Ascending aorta (tissue), 2 donors: ENCODE results near the gene CALN1. TPM values are rescaled to one million over a fixed set of nuclear protein-coding genes. Genes with fewer than 3 reads are reported as not detected.

Experiments used
- DNase-seq, 2 donors: peaks; one replicate each; pipeline ENCODE4 v3.0.0-alpha.2; 2019; ENCODE audit warnings: low spot score in 2 of 2
- H3K27ac ChIP-seq, 2 donors: fragments of 200-600 bp; sonication (generic); one replicate each; pipeline ENCODE4 v1.5.1; 2016 to 2017; ENCODE audit warnings: mild to moderate bottlenecking in 1 of 2
- H3K27me3 ChIP-seq: fragments of 200-600 bp; sonication (generic); one replicate; pipeline ENCODE4 v1.5.1; 2017
- H3K36me3 ChIP-seq, 2 donors: fragments of 200-600 bp; sonication (generic); one replicate each; pipeline ENCODE4 v1.5.1; 2016
- H3K4me1 ChIP-seq, 2 donors: fragments of 200-600 bp; sonication (generic); one replicate each; pipeline ENCODE4 v1.5.1; 2016 to 2017; ENCODE audit warnings: mild to moderate bottlenecking in 1 of 2
- H3K4me3 ChIP-seq, 2 donors: fragments of 200-600 bp; sonication (generic); one replicate each; pipeline ENCODE4 v1.5.1; 2016 to 2017; ENCODE audit warnings: mild to moderate bottlenecking in 1 of 2
- H3K9me3 ChIP-seq, 2 donors: fragments of 200-600 bp; sonication (generic); one replicate each; pipeline ENCODE4 v1.5.1; 2016
- intact Hi-C: fragments of 100-400 bp; cut with DNase I; formaldehyde crosslinking; loops from one replicate; pipeline ENCODE4 v1.15.1; 2023
- total RNA-seq: library from RNA; depleted of rRNA; stranded (reverse); fragments of >200 nt; gene quantifications from one replicate; pipeline ENCODE4 v1.1.0, GENCODE V29; 2016
- TF ChIP-seq, protein P1 (sequence below), 3 experiments: fragments of 200-600 bp in 2 of 3; fragments of 450-650 bp in 1 of 3; sonication (generic) in 2 of 3; IDR thresholded peaks; one replicate each; pipeline ENCODE4 v1.5.1; 2016 to 2019; ENCODE audit warnings: antibody characterized with exemption in 3 of 3, mild to moderate bottlenecking in 1 of 3, moderate library complexity in 1 of 3

CALN1 gene
- total RNA-seq, 1 donor from 2014 or later = 1.2 TPM

DNA sequence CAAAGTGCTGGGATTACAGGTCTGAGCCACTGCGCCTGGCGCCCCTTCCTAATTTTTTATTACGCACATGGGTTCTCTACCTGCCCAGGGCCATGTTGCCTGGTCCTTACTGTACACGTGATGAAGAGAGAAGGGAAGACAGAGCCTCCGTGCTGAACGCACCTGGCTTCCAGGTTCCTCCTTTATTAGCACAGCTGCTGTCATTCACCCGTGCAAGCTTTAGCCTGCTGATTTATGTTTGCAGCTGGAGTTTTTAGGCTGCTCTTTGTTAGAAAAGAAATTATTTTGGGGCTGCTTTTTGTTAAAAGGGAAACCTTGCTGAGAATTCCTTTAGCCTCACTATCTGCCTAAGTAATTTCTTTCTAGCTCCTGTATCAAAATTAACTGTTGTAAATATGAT is 417.0 kb downstream of the CALN1 start:
- H3K9me3 ChIP-seq = no peaks in the 10 kb centered on the region
- H3K4me1 ChIP-seq = no peaks in the 10 kb centered on the region
- intact Hi-C loops = no loop called here
- no peak for DNase-seq
- no peak overlapping the region for H3K27ac ChIP-seq
- no peak overlapping the region for H3K4me3 ChIP-seq
- TF ChIP-seq, protein P1, sequence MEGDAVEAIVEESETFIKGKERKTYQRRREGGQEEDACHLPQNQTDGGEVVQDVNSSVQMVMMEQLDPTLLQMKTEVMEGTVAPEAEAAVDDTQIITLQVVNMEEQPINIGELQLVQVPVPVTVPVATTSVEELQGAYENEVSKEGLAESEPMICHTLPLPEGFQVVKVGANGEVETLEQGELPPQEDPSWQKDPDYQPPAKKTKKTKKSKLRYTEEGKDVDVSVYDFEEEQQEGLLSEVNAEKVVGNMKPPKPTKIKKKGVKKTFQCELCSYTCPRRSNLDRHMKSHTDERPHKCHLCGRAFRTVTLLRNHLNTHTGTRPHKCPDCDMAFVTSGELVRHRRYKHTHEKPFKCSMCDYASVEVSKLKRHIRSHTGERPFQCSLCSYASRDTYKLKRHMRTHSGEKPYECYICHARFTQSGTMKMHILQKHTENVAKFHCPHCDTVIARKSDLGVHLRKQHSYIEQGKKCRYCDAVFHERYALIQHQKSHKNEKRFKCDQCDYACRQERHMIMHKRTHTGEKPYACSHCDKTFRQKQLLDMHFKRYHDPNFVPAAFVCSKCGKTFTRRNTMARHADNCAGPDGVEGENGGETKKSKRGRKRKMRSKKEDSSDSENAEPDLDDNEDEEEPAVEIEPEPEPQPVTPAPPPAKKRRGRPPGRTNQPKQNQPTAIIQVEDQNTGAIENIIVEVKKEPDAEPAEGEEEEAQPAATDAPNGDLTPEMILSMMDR (IDR thresholded peaks at IDR 0.05) = no peak
- no peaks in the 10 kb centered on the region for H3K36me3 ChIP-seq
- H3K27me3 ChIP-seq = no peaks in the 10 kb centered on the region

DNA sequence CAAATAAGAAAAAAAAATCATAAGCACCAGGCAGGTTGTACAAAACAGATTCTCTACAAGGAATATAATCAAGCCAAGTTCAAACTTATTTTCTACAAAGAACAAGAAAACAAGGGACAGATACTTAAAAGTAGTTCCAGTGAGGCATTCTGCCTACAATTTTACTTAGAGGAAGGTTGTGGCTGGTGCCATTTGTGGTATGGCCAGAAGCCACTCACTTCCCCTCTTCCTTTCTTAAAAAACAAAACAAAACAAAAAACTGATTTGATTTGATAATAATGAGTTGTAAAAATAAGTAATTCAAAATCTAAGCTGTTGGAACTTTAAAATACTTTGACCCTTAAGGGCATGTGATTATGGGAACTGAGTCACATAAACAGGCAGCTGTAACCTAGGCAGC is 420.6 kb downstream of the CALN1 start:
- H3K4me1 ChIP-seq = no peaks in the 10 kb centered on the region
- no peaks in the 10 kb centered on the region for H3K27me3 ChIP-seq
- TF ChIP-seq, protein P1 (IDR thresholded peaks at IDR 0.05) = no peak
- no peaks in the 10 kb centered on the region for H3K36me3 ChIP-seq
- DNase-seq = no peak
- no peaks in the 10 kb centered on the region for H3K9me3 ChIP-seq
- intact Hi-C loops = no loop called here
- H3K4me3 ChIP-seq = no peak overlapping the region
- H3K27ac ChIP-seq = no peak overlapping the region

DNA sequence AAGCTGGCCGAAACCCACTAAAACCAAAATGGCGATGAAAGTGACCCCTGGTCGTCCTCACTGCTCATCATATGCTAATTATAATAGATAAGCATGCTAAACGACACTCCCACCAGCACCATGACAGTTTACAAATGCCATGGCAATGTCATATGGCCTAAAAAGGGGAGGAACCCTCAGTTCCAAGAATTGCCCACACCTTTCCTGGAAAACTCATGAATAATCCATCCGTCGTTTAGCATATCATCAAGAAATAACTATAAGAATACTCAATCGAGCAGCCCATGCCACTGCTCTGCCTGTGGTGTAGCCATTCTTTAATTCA is 422.0 kb downstream of the CALN1 start:
- no peaks in the 10 kb centered on the region for H3K9me3 ChIP-seq
- DNase-seq = no peak
- no peaks in the 10 kb centered on the region for H3K4me1 ChIP-seq
- intact Hi-C loops = no loop called here
- H3K36me3 ChIP-seq = no peaks in the 10 kb centered on the region
- TF ChIP-seq, protein P1 (IDR thresholded peaks at IDR 0.05) = no peak
- H3K4me3 ChIP-seq = no peak overlapping the region
- no peak overlapping the region for H3K27ac ChIP-seq
- no peaks in the 10 kb centered on the region for H3K27me3 ChIP-seq

DNA sequence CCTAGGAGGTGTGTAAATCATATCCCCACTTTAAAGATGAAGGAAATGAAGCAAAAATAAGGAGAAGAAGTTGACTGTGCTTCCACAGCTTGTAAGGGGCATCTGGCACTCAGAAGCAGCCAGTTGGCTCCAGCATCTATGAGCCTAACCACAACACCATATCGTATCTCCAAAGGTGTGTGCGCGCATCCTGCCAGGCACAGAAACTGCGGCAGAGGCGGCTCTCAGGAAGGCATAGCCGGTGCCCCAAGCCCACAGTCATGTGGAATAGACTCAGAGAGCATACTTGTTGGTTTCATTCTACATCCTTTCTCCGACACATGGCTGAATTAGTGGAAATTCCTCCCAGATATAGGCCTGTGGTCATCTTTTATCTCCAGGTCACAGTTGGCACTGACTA is 423.9 kb downstream of the CALN1 start:
- no peak overlapping the region for H3K27ac ChIP-seq
- TF ChIP-seq, protein P1 (IDR thresholded peaks at IDR 0.05) = no peak
- no peaks in the 10 kb centered on the region for H3K36me3 ChIP-seq
- H3K4me3 ChIP-seq = no peak overlapping the region
- no peak for DNase-seq
- no peaks in the 10 kb centered on the region for H3K9me3 ChIP-seq
- H3K4me1 ChIP-seq = no peaks in the 10 kb centered on the region
- no peaks in the 10 kb centered on the region for H3K27me3 ChIP-seq
- intact Hi-C loops = no loop called here

DNA sequence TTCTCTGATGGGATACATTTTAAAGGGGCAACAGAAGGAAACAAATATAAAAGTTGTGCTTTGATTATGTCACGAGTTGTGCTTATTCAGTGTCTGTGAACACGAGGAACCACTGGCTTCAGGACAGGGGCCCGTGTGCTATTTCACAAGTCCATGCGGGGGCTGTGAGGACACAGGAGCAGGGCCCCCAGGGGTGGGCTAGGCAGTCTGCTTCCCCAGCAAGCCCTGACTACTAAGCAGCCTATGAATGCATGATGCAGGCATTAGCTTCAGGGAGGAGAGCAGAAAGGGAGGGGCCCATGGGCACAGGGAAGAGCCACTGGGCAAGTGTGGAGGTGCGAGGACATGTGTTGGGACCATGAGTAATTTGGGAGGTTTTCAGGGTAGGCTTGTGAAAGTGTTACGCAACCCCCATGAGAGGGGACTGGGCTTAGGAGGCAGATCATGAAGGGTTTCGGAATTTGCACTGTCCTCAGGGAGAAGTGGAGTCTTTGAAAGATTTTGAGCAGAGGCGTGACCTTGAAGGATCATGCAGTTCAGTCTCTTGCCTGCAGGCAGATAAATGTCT is 424.9 kb downstream of the CALN1 start:
- H3K4me1 ChIP-seq = no peaks in the 10 kb centered on the region
- no peaks in the 10 kb centered on the region for H3K36me3 ChIP-seq
- H3K4me3 ChIP-seq = no peak overlapping the region
- no peak for DNase-seq
- H3K27ac ChIP-seq = no peak overlapping the region
- intact Hi-C loops = no loop called here
- TF ChIP-seq, protein P1 (IDR thresholded peaks at IDR 0.05) = no peak
- H3K27me3 ChIP-seq = no peaks in the 10 kb centered on the region
- H3K9me3 ChIP-seq = no peaks in the 10 kb centered on the region

DNA sequence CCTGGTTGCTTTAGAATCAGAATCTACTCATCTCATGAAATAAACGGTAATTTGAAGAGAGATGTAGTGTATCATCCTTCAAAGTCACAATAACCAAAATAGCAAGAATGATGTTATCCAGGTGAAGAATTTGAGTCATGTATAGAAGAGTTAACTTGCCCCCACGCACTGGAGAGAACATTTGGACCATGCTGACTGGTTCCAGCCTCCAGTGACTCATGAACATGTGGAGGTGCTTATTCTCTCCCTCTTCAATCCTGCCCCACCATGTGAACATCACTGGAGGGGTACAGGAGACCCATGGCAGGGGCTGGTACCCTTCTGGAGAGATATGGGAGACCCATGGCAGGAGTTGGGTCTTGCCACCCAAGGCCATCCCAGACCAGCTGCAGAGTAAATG is 427.8 kb downstream of the CALN1 start:
- Histone ChIP-seq H3K4me3 (no peak overlapping the region), H3K27ac (no peak overlapping the region), H3K4me1 (no peaks in the 10 kb centered on the region), H3K27me3 (no peaks in the 10 kb centered on the region), H3K36me3 (no peaks in the 10 kb centered on the region), H3K9me3 (no peaks in the 10 kb centered on the region)
- TF ChIP-seq, protein P1 (IDR thresholded peaks at IDR 0.05) = no peak
- DNase-seq = no peak
- intact Hi-C loops = no loop called here
